GM18507 (cell line): ENCODE data around the gene GARIN5B.

Experiments used
- DNase-seq: peaks from one replicate; pipeline ENCODE4 v3.0.0; 2011; ENCODE audit warnings: low read depth; ENCODE audit not compliant: insufficient read length; ENCODE audit errors: extremely low spot score
- FAIRE-seq: peaks from 2 replicates; lab custom pipeline; 2011; peaks lifted over from hg19 to GRCh38; lab: Jason Lieb, UNC

The GARIN5B gene

GRCh38 chr19:55390461-55390880, 27.4 kb upstream of the GARIN5B start:
- DNase-seq (no peak), FAIRE-seq (no peak)

- DNase-seq, result no peak
- no peak for FAIRE-seq
Observed at GRCh38 chr19:55389386-55390317, 26.6 kb upstream of the GARIN5B start.

- DNase-seq (no peak), FAIRE-seq (no peak)
Observed at GRCh38 chr19:55387736-55388497, 24.9 kb upstream of the GARIN5B start.

GRCh38 chr19:55386493-55386971, 23.5 kb upstream of the GARIN5B start:
- DNase-seq, result no peak
- FAIRE-seq, result no peak

- DNase-seq, result peak; percentile 88
- FAIRE-seq, result peak; percentile 97
Observed at GRCh38 chr19:55385724-55386492, 22.8 kb upstream of the GARIN5B start, which contains the start of gene RPL28. Gene RPL28, plus strand, starts transcription at chr19:55385932. Its CDS starts 426 bp downstream, at chr19:55386358.

- DNase-seq (peak; percentile 72), FAIRE-seq (no peak)
Observed at GRCh38 chr19:55384920-55385723, 22.1 kb upstream of the GARIN5B start.

GRCh38 chr19:55384131-55384919, 21.3 kb upstream of the GARIN5B start, which contains the start of gene TMEM238:
Gene TMEM238, minus strand, starts transcription at chr19:55384292. Its CDS starts 33 bp downstream, at chr19:55384259.
- FAIRE-seq, result no peak
- DNase-seq, result no peak

GRCh38 chr19:55383279-55384130, 20.4 kb upstream of the GARIN5B start:
- no peak for FAIRE-seq
- peak; percentile 60 for DNase-seq

- FAIRE-seq, result no peak
- DNase-seq, result no peak
Observed at GRCh38 chr19:55382522-55383054, 19.5 kb upstream of the GARIN5B start.

- FAIRE-seq, result no peak
- DNase-seq, result no peak
Observed at GRCh38 chr19:55382013-55382412, 19.0 kb upstream of the GARIN5B start.

GRCh38 chr19:55379174-55379573, 16.1 kb upstream of the GARIN5B start:
- DNase-seq, result no peak

GRCh38 chr19:55377356-55378131, 14.5 kb upstream of the GARIN5B start:
- DNase-seq (no peak), FAIRE-seq (no peak)

More at GRCh38 chr19:55379174-55379573, 16.1 kb upstream of the GARIN5B start:
- no peak for FAIRE-seq

GRCh38 chr19:55376241-55376933, 13.3 kb upstream of the GARIN5B start, which contains the start of gene TMEM190:
Gene TMEM190, plus strand, starts transcription at chr19:55376826. Its CDS starts 28 bp downstream, at chr19:55376854.
- FAIRE-seq (no peak), DNase-seq (no peak)

- FAIRE-seq (no peak), DNase-seq (no peak)
Observed at GRCh38 chr19:55373993-55374757, 11.1 kb upstream of the GARIN5B start.
